Liver (tissue), 9 donors: Measurements from ENCODE around the gene ZNF440. TPM values are rescaled to one million over a fixed set of nuclear protein-coding genes. Genes with fewer than 3 reads are reported as not detected.

Source experiments
- DNase-seq: peaks from one replicate; pipeline ENCODE4 v3.0.0-alpha.2; 2017; ENCODE audit warnings: low spot score
- H3K27ac ChIP-seq, 2 donors: one replicate each; pipeline ENCODE4 v1.7.0; 2013; ENCODE audit warnings: inconsistent platforms in 2 of 2, low read length in 2 of 2, control low read depth in 1 of 2, low read depth in 1 of 2, mild to moderate bottlenecking in 1 of 2
- H3K27me3 ChIP-seq, 4 donors: one replicate each; pipeline versions ENCODE4 v1.6.1 to v1.7.0; 2013; ENCODE audit warnings: low read length in 3 of 4, inconsistent platforms in 1 of 4, mild to moderate bottlenecking in 1 of 4, moderate library complexity in 1 of 4; ENCODE audit not compliant: control insufficient read depth in 4 of 4, insufficient read depth in 4 of 4
- H3K36me3 ChIP-seq, 4 donors: one replicate each; pipeline versions ENCODE4 v1.6.1 to v1.7.0; 2013; ENCODE audit warnings: low read length in 3 of 4, mild to moderate bottlenecking in 3 of 4, low read depth in 1 of 4, moderate library complexity in 1 of 4; ENCODE audit not compliant: control insufficient read depth in 4 of 4, insufficient read depth in 3 of 4
- H3K4me1 ChIP-seq, 4 donors: one replicate each; pipeline versions ENCODE4 v1.6.1 to v1.7.0; 2013; ENCODE audit warnings: low read length in 3 of 4, mild to moderate bottlenecking in 3 of 4, moderate library complexity in 1 of 4; ENCODE audit not compliant: control insufficient read depth in 4 of 4, insufficient read depth in 4 of 4
- H3K4me3 ChIP-seq, 3 donors: one replicate each; pipeline versions ENCODE4 v1.6.1 to v1.7.0; 2013; ENCODE audit warnings: low read length in 3 of 3, control low read depth in 1 of 3, low read depth in 1 of 3, mild to moderate bottlenecking in 1 of 3
- H3K9ac ChIP-seq, 2 donors: one replicate each; pipeline ENCODE4 v1.7.0; 2013; ENCODE audit warnings: low read length in 2 of 2, mild to moderate bottlenecking in 2 of 2, moderate library complexity in 2 of 2, control low read depth in 1 of 2, low read depth in 1 of 2
- H3K9me3 ChIP-seq, 4 donors: one replicate each; pipeline versions ENCODE4 v1.6.1 to v1.7.0; 2013; ENCODE audit warnings: low read length in 3 of 4; ENCODE audit not compliant: control insufficient read depth in 4 of 4
- CTCF ChIP-seq: fragments of 150-350 bp; IDR thresholded peaks from 2 replicates; pipeline ENCODE4 v1.5.1; 2017; ENCODE audit warnings: improper control_type of control experiment, low read depth, low read length; ENCODE audit not compliant: missing input control
- FOXA1 ChIP-seq: IDR thresholded peaks from 2 replicates; pipeline ENCODE4 v1.6.1; 2016; ENCODE audit warnings: antibody characterized with exemption
- FOXA2 ChIP-seq: IDR thresholded peaks from 2 replicates; pipeline ENCODE4 v1.6.1; 2016; ENCODE audit warnings: antibody characterized with exemption
- GABPA ChIP-seq, 2 donors: IDR thresholded peaks in 1 of 2; conservative IDR thresholded peaks in 1 of 2; 2 replicates each; pipeline ENCODE4 v1.6.1; 2016; ENCODE audit warnings: antibody characterized with exemption in 2 of 2, mild to moderate bottlenecking in 1 of 2, moderate library complexity in 1 of 2
- HNF4A ChIP-seq, 2 donors: conservative IDR thresholded peaks; 2 replicates each; pipeline ENCODE4 v1.6.1; 2016; ENCODE audit warnings: antibody characterized with exemption in 2 of 2, mild to moderate bottlenecking in 2 of 2
- HNF4G ChIP-seq: IDR thresholded peaks from 2 replicates; pipeline ENCODE4 v1.6.1; 2016; ENCODE audit warnings: antibody characterized with exemption
- JUND ChIP-seq, 2 donors: IDR thresholded peaks; 2 replicates each; pipeline ENCODE4 v1.6.1; 2016; ENCODE audit warnings: antibody characterized with exemption in 2 of 2
- NR2F2 ChIP-seq: IDR thresholded peaks from 2 replicates; pipeline ENCODE4 v1.6.1; 2016; ENCODE audit warnings: antibody characterized with exemption
- RAD21 ChIP-seq, 2 donors: IDR thresholded peaks; 2 replicates each; pipeline ENCODE4 v1.6.1; 2016; ENCODE audit warnings: antibody characterized with exemption in 2 of 2, mild to moderate bottlenecking in 2 of 2
- REST ChIP-seq: IDR thresholded peaks from 2 replicates; pipeline ENCODE4 v1.6.1; 2016; ENCODE audit warnings: antibody characterized with exemption, mild to moderate bottlenecking
- RXRA ChIP-seq, 2 donors: IDR thresholded peaks; 2 replicates each; pipeline ENCODE4 v1.6.1; 2017 to 2018; ENCODE audit warnings: antibody characterized with exemption in 2 of 2, mild to moderate bottlenecking in 1 of 2
- SP1 ChIP-seq: IDR thresholded peaks from 2 replicates; pipeline ENCODE4 v1.6.1; 2018; ENCODE audit warnings: antibody characterized with exemption, mild to moderate bottlenecking
- TAF1 ChIP-seq: conservative IDR thresholded peaks from 2 replicates; pipeline ENCODE4 v1.6.1; 2016; ENCODE audit warnings: antibody characterized with exemption, mild to moderate bottlenecking
- YY1 ChIP-seq: IDR thresholded peaks from 2 replicates; pipeline ENCODE4 v1.6.1; 2016; ENCODE audit warnings: antibody characterized with exemption, mild to moderate bottlenecking
- ZBTB33 ChIP-seq: IDR thresholded peaks from 2 replicates; pipeline ENCODE4 v1.6.1; 2016; ENCODE audit warnings: antibody characterized with exemption
- WGBS: extraction: QIAGEN DNeasy Blood & Tissue Kit; methylation state at CpG from one replicate; pipeline ENCODE4 v1.1.7; 2013; 5-methylcytosine and 5-hydroxymethylcytosine counted together
- polyA plus RNA-seq, 2 donors: library from polyadenylated mRNA; stranded (reverse) in 1 of 2; unstranded in 1 of 2; fragments of 200-250 nt in 1 of 2; fragments of >200 nt in 1 of 2; fragmentation: Nextera tagmentation in 1 of 2; extraction: Ambion mirVana in 1 of 2; gene quantifications; one replicate each; pipeline versions ENCODE4 v1.2.1 to v1.2.3, GENCODE V29; 2013 to 2015
- total RNA-seq, 2 donors: library from RNA; depleted of rRNA; stranded (reverse); fragments of >200 nt; gene quantifications; one replicate each; pipeline ENCODE4 v1.2.3, GENCODE V29; 2014
- TF ChIP-seq, protein P1 (sequence below): IDR thresholded peaks from 2 replicates; pipeline ENCODE4 v1.6.1; 2016; ENCODE audit warnings: antibody characterized with exemption
- TF ChIP-seq, protein P2 (sequence below): IDR thresholded peaks from 2 replicates; pipeline ENCODE4 v1.6.1; 2016; ENCODE audit warnings: antibody characterized with exemption
- donor health status: healthy.
- donor health status: healthy.
- donor health status: healthy.
- donor health status: healthy.
- donor health status: healthy.

ZNF440 gene
- total and polyA plus RNA-seq, 4 donors, result 1.3 to 8.5 (median 4.3) TPM

DNA sequence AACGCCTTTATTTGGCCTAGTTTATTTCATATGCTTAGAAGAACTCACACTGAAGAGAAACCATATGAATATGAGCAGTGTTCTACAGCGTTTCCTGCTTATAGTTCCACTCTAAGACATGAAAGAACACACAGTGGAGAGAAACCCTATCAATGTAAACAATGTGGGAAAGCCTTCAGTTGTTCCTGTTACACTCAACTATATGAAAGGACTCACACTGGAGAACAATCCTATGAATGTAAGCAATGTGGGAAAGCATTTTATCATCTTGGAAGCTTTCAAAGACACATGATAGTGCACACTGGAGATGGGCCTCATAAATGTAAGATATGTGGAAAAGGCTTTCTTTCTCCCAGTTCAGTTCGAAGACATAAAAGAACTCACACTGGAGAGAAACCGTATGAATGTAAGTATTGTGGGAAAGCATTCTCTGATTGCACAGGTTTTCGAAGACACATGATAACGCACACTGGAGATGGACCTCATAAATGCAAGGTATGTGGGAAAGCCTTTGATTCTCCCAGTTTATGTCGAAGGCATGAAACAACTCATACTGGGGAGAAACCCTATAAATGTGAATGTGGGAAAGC is 33.5 kb upstream of the ZNF440 start:
- DNase-seq, result no peak
- no peak overlapping the region for H3K27ac ChIP-seq
- peaks cover 15 to 61% (median 53%) of the 10 kb centered on the region in 4 donors for H3K36me3 ChIP-seq
- 97% methylated on average over 7 of the region's 7 CpGs for WGBS
- H3K9ac ChIP-seq, result no peak overlapping the region
- H3K4me3 ChIP-seq, result peak overlapping the region in 2 of 3 donors; percentile 60 to 73
- no peaks in the 10 kb centered on the region for H3K4me1 ChIP-seq
- H3K9me3 ChIP-seq, result peaks cover 50 to 84% (median 61%) of the 10 kb centered on the region in 4 donors
- H3K27me3 ChIP-seq, result no peaks in the 10 kb centered on the region
- TF ChIP-seq YY1, result no peak
- TF ChIP-seq, protein P1, sequence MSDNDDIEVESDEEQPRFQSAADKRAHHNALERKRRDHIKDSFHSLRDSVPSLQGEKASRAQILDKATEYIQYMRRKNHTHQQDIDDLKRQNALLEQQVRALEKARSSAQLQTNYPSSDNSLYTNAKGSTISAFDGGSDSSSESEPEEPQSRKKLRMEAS, result no peak
- no peak for TF ChIP-seq SP1
- TF ChIP-seq FOXA2, result no peak
- TF ChIP-seq, protein P2, sequence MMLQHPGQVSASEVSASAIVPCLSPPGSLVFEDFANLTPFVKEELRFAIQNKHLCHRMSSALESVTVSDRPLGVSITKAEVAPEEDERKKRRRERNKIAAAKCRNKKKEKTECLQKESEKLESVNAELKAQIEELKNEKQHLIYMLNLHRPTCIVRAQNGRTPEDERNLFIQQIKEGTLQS, result no peak
- no peak for TF ChIP-seq FOXA1
- no peak for TF ChIP-seq HNF4G
- TF ChIP-seq HNF4A (conservative IDR thresholded peaks at IDR 0.05), result no peak
- TF ChIP-seq RAD21 (IDR thresholded peaks at IDR 0.05), result no peak
- no peak for TF ChIP-seq NR2F2
- no peak for TF ChIP-seq ZBTB33
- TF ChIP-seq REST, result no peak
- TF ChIP-seq RXRA (IDR thresholded peaks at IDR 0.05), result no peak
- TF ChIP-seq TAF1, result no peak
- no peak for TF ChIP-seq JUND (IDR thresholded peaks at IDR 0.05)

GRCh38 chr19:11781295-11782057 is 32.6 kb upstream of the ZNF440 start:
- Histone ChIP-seq H3K9ac (no peak overlapping the region), H3K9me3 (peaks cover 52 to 79% (median 61%) of the 10 kb centered on the region in 4 donors), H3K4me3 (peak overlapping the region in 2 of 3 donors; percentile 60 to 73), H3K27ac (no peak overlapping the region), H3K27me3 (no peaks in the 10 kb centered on the region), H3K4me1 (no peaks in the 10 kb centered on the region), H3K36me3 (peaks cover 15 to 56% (median 50%) of the 10 kb centered on the region in 4 donors)
- WGBS, result 100% methylated on average over 5 of the region's 5 CpGs
- no peak for DNase-seq
- TF ChIP-seq CTCF (no peak), GABPA (IDR thresholded peaks at IDR 0.05 in 1 of 2, conservative IDR thresholded peaks at IDR 0.05 in 1 of 2) (no peak), FOXA1 (no peak), NR2F2 (no peak), YY1 (no peak), RXRA (IDR thresholded peaks at IDR 0.05) (no peak), ZBTB33 (no peak), JUND (IDR thresholded peaks at IDR 0.05) (no peak)
- TF ChIP-seq, protein P2, result no peak
